Mesothelial cell of epicardium (in vitro differentiated cells): Measurements from ENCODE around the gene AGAP3. TPM values are rescaled to one million over a fixed set of nuclear protein-coding genes. Genes with fewer than 3 reads are reported as not detected.

Source experiments
- DNase-seq, 2 experiments: peaks; one replicate each; pipeline ENCODE4 v3.0.0; 2021; ENCODE audit warnings: low spot score in 2 of 2; ENCODE audit not compliant: unreplicated experiment in 2 of 2
- H3K27ac Mint-ChIP-seq: 2 replicates; pipeline ENCODE4 v1.8.0; 2021; ENCODE audit warnings: mixed read lengths
- H3K27me3 Mint-ChIP-seq: 2 replicates; pipeline ENCODE4 v1.8.0; 2021; ENCODE audit warnings: low read depth, mixed read lengths
- H3K36me3 Mint-ChIP-seq: 2 replicates; pipeline ENCODE4 v1.8.0; 2021; ENCODE audit warnings: mixed read lengths
- H3K4me1 Mint-ChIP-seq: 2 replicates; pipeline ENCODE4 v1.8.0; 2021; ENCODE audit warnings: mixed read lengths
- H3K4me3 Mint-ChIP-seq: 2 replicates; pipeline ENCODE4 v1.8.0; 2021; ENCODE audit warnings: mild to moderate bottlenecking, moderate library complexity, mixed read lengths
- H3K9me3 Mint-ChIP-seq: 2 replicates; pipeline ENCODE4 v1.8.0; 2021; ENCODE audit warnings: mixed read lengths
- CTCF ChIP-seq: fragments of 200-600 bp; sonication (generic); IDR thresholded peaks from one replicate; pipeline ENCODE4 v1.5.0; 2021; ENCODE audit warnings: antibody characterized with exemption; ENCODE audit not compliant: unreplicated experiment
- total RNA-seq: library from RNA; stranded (reverse); gene quantifications from 3 replicates; pipeline ENCODE4 v1.2.1, GENCODE V29; 2021

AGAP3 gene
- total RNA-seq, 1 donor from 2014 or later, result 134 TPM

GRCh38 chr7:151048911-151049463 lies 37.3 kb upstream of the AGAP3 start:
- Mint-ChIP-seq H3K27ac (no peak overlapping the region), H3K4me3 (no peak overlapping the region)
- TF ChIP-seq CTCF, result no peak

GRCh38 chr7:151051108-151051507 lies 35.2 kb upstream of the AGAP3 start:
- TF ChIP-seq CTCF, result no peak
- peaks cover 25% of the 10 kb centered on the region for H3K27me3 Mint-ChIP-seq
- H3K9me3 Mint-ChIP-seq, result no peaks in the 10 kb centered on the region
- DNase-seq, result peak; percentile 71 to 85
- H3K27ac Mint-ChIP-seq, result no peak overlapping the region
- H3K36me3 Mint-ChIP-seq, result peaks cover 9% of the 10 kb centered on the region
- no peak overlapping the region for H3K4me3 Mint-ChIP-seq
- peaks cover 9% of the 10 kb centered on the region for H3K4me1 Mint-ChIP-seq

More at GRCh38 chr7:151048911-151049463, 37.3 kb upstream of the AGAP3 start:
- Mint-ChIP-seq H3K27me3 (peaks cover 25% of the 10 kb centered on the region), H3K9me3 (no peaks in the 10 kb centered on the region), H3K4me1 (peaks cover 9% of the 10 kb centered on the region), H3K36me3 (peaks cover 8% of the 10 kb centered on the region)
- DNase-seq, result no peak

GRCh38 chr7:151053096-151053495 lies 33.2 kb upstream of the AGAP3 start:
- Mint-ChIP-seq H3K4me3 (no peak overlapping the region), H3K36me3 (peaks cover 9% of the 10 kb centered on the region), H3K27ac (no peak overlapping the region), H3K27me3 (peaks cover 25% of the 10 kb centered on the region), H3K9me3 (no peaks in the 10 kb centered on the region), H3K4me1 (peaks cover 14% of the 10 kb centered on the region)
- DNase-seq, result no peak
- TF ChIP-seq CTCF, result no peak

GRCh38 chr7:151053751-151054150 lies 32.5 kb upstream of the AGAP3 start:
- Mint-ChIP-seq H3K4me1 (peaks cover 20% of the 10 kb centered on the region), H3K36me3 (peaks cover 9% of the 10 kb centered on the region), H3K9me3 (no peaks in the 10 kb centered on the region), H3K27me3 (peaks cover 23% of the 10 kb centered on the region), H3K27ac (no peak overlapping the region), H3K4me3 (no peak overlapping the region)
- DNase-seq, result no peak
- no peak for TF ChIP-seq CTCF

- TF ChIP-seq CTCF, result no peak
- no peak overlapping the region for H3K27ac Mint-ChIP-seq
- peaks cover 9% of the 10 kb centered on the region for H3K27me3 Mint-ChIP-seq
- no peaks in the 10 kb centered on the region for H3K9me3 Mint-ChIP-seq
- H3K4me3 Mint-ChIP-seq, result peak overlapping the region; percentile 79
- peaks cover 36% of the 10 kb centered on the region for H3K4me1 Mint-ChIP-seq
- peaks cover 9% of the 10 kb centered on the region for H3K36me3 Mint-ChIP-seq
- no peak for DNase-seq
Observed at GRCh38 chr7:151056283-151056665, 30.0 kb upstream of the AGAP3 start.
